Activated naive CD4-positive, alpha-beta T cell treated with anti-CD3 and anti-CD28 coated beads, Interleukin-2, amount 10 ng/mL, durations not matched to agents 7 days and 5 days (primary cell): ENCODE results near the gene FAP.

Experiments used
- CTCF ChIA-PET: fragments of 350-600 bp; sonication (Branson Sonifier 250); formaldehyde crosslinking; loops from one replicate; lab custom pipeline; 2021; ENCODE audit warnings: antibody characterized with exemption; lab: Charles Lee
- DNase-seq: peaks from one replicate; pipeline ENCODE4 v3.0.0-alpha.2; 2020
- H3K27ac Mint-ChIP-seq: one replicate; pipeline ENCODE4 v1.8.0; 2021; ENCODE audit warnings: mild to moderate bottlenecking, moderate library complexity, mixed read lengths
- H3K27me3 Mint-ChIP-seq: one replicate; pipeline ENCODE4 v1.8.0; 2021; ENCODE audit warnings: mild to moderate bottlenecking, mixed read lengths
- H3K36me3 Mint-ChIP-seq: one replicate; pipeline ENCODE4 v1.8.0; 2021; ENCODE audit warnings: mixed read lengths
- H3K4me1 Mint-ChIP-seq: one replicate; pipeline ENCODE4 v1.8.0; 2021; ENCODE audit warnings: mixed read lengths
- H3K4me3 Mint-ChIP-seq: one replicate; pipeline ENCODE4 v1.8.0; 2021; ENCODE audit warnings: mild to moderate bottlenecking, moderate library complexity, mixed read lengths
- H3K9me3 Mint-ChIP-seq: one replicate; pipeline ENCODE4 v1.8.0; 2021; ENCODE audit warnings: mixed read lengths

FAP gene

DNA sequence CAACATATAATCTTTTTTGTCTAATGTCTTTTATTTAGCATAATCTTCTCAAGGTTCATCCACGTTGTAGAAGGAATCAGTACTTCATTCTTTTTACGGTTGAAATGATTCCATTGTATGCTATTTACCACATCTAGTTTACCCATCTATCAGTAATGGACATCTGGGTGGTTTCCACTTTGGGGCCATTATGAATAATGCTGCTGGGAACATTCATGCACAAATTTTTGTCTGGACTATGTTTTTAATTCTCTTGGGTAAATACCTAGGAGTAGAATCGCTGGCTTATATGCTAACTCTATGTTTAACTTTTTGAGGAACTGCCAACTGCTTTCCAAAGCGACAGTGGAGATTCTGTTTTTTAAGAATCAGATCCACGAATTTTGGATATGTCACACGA lies 83.8 kb downstream of the FAP start:
- H3K27me3 Mint-ChIP-seq, result peaks cover 13% of the 10 kb centered on the region
- CTCF ChIA-PET, result interaction anchor here (0.6 kb wide), 1 partner anchor 31 kb away, joined by 3 read pairs; no protein-coding TSS in a partner anchor
- H3K9me3 Mint-ChIP-seq, result no peaks in the 10 kb centered on the region
- H3K4me1 Mint-ChIP-seq, result no peaks in the 10 kb centered on the region
- no peak overlapping the region for H3K4me3 Mint-ChIP-seq
- H3K36me3 Mint-ChIP-seq, result no peaks in the 10 kb centered on the region
- no peak for DNase-seq
- no peak overlapping the region for H3K27ac Mint-ChIP-seq

DNA sequence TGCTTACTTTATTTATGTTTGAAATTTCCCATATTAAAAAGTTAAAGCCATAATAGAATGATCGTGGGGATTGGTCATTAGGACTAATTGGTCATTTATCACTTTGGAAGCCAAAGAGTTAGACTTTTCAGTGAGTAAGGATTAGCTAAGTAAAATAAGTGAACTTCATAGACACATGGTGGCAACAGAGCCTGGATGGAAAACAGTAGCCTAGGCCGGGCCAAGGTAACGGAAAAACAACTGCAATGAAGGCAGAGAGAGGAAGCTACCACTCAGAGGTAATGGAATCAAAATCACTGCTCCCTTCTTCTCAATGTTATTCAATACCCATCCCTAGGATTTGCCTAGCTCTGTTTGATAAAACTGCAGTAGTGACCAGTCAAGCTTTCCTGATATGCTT lies 87.1 kb downstream of the FAP start:
- no peaks in the 10 kb centered on the region for H3K36me3 Mint-ChIP-seq
- H3K4me1 Mint-ChIP-seq, result no peaks in the 10 kb centered on the region
- no peak for DNase-seq
- CTCF ChIA-PET, result interaction anchor here (0.7 to 1.6 kb wide), 7 partner anchors 7 to 569 kb away, joined by 3 to 7 read pairs (median 5); no protein-coding TSS in a partner anchor
- no peak overlapping the region for H3K27ac Mint-ChIP-seq
- no peaks in the 10 kb centered on the region for H3K9me3 Mint-ChIP-seq
- H3K4me3 Mint-ChIP-seq, result no peak overlapping the region
- peaks cover 17% of the 10 kb centered on the region for H3K27me3 Mint-ChIP-seq

DNA sequence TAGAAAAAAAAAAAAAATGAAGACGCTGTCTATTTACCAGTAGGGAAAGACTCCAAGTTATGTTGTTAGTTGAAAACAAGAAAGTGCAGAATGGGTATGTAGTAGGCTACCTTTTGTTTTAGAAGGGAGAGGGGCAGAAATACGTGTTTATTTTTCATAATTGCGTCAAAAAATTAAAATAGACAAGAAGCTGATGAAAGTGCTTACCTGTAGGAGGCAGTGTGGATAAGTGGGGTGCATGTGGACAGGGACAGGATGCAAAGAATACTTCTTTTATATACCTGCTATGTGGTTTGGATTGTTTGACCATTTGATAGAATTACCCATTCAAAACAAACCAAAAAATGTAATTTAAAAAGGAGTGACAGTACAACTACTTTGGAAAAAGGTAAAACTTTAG lies 88.2 kb downstream of the FAP start:
- no peak overlapping the region for H3K27ac Mint-ChIP-seq
- no peak overlapping the region for H3K4me3 Mint-ChIP-seq

DNA sequence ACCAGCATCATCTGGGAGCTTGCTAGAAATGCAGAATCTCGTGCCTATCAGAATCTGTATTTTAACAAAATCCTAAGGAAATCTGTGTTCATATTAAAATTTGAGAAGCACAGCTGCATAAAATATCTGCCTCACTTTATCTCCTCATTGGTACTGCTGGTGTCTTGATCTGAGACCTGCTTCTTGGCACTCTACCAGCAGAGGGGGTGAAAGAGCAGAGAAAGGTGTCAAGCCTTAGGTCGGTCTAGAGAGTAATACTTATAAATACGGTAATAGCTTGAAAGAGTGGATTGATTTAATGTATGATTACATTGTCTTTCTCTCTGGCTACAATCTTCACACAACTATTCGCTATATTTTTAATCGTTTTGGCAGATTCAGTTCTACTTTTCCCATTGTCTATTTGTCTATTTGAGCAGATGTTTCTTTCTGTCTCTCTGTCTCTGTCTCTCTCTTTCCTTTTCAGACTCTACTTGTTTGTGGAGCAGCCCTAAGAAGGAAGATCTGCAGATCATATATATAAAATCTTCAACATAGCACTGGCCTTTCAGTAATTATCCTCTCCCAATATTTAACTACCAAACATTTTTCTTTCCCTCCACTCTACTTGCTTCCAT lies 89.5 kb downstream of the FAP start:
- Mint-ChIP-seq H3K9me3 (no peaks in the 10 kb centered on the region), H3K27ac (no peak overlapping the region), H3K36me3 (no peaks in the 10 kb centered on the region), H3K27me3 (peaks cover 12% of the 10 kb centered on the region), H3K4me3 (no peak overlapping the region), H3K4me1 (no peaks in the 10 kb centered on the region)
- CTCF ChIA-PET, result interaction anchor here (0.7 to 3.2 kb wide), 16 partner anchors 10 to 574 kb away, joined by 3 to 24 read pairs (median 3); no protein-coding TSS in a partner anchor
- peak; percentile 73 for DNase-seq

More for the DNA sequence above, 88.2 kb downstream of the FAP start:
- Mint-ChIP-seq H3K36me3 (no peaks in the 10 kb centered on the region), H3K9me3 (no peaks in the 10 kb centered on the region), H3K27me3 (peaks cover 17% of the 10 kb centered on the region), H3K4me1 (no peaks in the 10 kb centered on the region)
- no peak for DNase-seq
- CTCF ChIA-PET, result interaction anchor here (0.6 to 2.3 kb wide), 11 partner anchors 8 to 568 kb away, joined by 3 to 7 read pairs (median 4); no protein-coding TSS in a partner anchor

DNA sequence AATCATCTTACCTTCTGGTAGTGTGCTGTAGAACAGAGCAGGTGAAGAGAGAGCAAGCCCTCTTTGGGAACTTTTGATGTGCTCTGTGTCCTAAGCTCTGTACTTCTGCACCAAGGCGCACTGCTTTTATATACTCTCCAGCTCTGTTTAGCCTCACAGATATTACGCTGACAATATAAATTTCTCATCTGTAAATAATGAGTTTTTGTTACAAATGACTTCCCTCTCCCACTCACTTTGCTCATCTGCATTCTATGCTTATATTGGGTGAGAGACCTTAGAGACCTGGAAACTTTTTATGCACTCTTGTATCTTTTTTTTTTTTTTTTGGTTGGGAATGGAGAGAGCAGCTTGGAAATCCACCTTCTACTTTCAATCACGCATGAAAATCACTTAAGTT lies 91.1 kb downstream of the FAP start, which contains the start of gene GCG:
GCG (minus strand) TSS at position 101 of the 400 bp plus-strand sequence. CDS start 3,069 bp downstream, outside the sequence.
- no peak for DNase-seq

DNA sequence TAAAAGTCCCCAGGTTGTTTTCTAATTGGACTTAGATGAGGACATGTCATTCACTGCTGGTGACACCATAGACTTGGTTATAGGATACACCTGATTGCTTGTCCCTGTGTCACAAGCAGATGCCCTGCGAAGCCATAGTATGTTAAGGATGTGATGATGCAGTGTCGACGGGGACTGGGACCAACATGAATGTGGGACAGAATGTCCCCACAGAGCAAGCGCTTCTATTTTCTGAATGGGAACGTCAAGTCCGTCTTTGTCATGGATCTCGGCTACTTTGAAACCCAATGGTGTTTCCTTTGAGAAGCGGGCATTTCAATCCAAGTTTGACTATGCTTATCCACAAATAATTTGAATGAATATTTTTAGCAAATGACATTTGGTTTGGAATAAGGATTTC lies 93.3 kb downstream of the FAP start:
- H3K4me3 Mint-ChIP-seq, result no peak overlapping the region
- H3K9me3 Mint-ChIP-seq, result no peaks in the 10 kb centered on the region
- peaks cover 20% of the 10 kb centered on the region for H3K27me3 Mint-ChIP-seq
- H3K4me1 Mint-ChIP-seq, result no peaks in the 10 kb centered on the region
- CTCF ChIA-PET, result interaction anchor here (1.2 kb wide), 1 partner anchor 152 kb away, joined by 4 read pairs; no protein-coding TSS in a partner anchor
- no peak for DNase-seq
- no peak overlapping the region for H3K27ac Mint-ChIP-seq
- no peaks in the 10 kb centered on the region for H3K36me3 Mint-ChIP-seq

More for the DNA sequence above, 91.1 kb downstream of the FAP start, which contains the start of gene GCG:
- no peaks in the 10 kb centered on the region for H3K9me3 Mint-ChIP-seq
- no peak within 1 kb of the TSS for H3K27ac Mint-ChIP-seq
- H3K27me3 Mint-ChIP-seq, result peaks cover 16% of the 10 kb centered on the region
- H3K4me1 Mint-ChIP-seq, result no peaks in the 10 kb centered on the region
- CTCF ChIA-PET, result interaction anchor here (0.9 to 3.2 kb wide), 4 partner anchors 24 to 146 kb away, joined by 3 to 24 read pairs (median 10); no protein-coding TSS in a partner anchor
- no peak within 1 kb of the TSS for H3K4me3 Mint-ChIP-seq
- no peaks in the 10 kb centered on the region for H3K36me3 Mint-ChIP-seq

DNA sequence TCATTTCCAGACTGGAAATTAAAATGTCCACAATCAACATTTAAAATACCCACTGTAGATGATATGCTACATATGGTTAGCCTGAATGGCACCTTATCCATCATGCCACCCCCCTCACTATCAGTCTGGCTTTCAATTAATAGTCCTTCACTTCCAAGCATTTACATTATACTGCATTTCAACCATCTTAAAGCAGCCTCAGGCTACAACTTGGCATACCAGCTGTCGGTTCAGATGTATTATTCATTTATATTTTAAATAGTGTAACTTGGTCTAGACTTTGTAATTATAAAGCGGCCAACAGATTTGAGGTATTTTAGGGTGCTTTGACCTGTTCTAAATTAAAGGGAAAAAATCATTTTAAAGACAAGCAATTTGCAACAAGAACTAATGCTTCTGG lies 93.8 kb downstream of the FAP start:
- Mint-ChIP-seq H3K27me3 (peaks cover 20% of the 10 kb centered on the region), H3K9me3 (no peaks in the 10 kb centered on the region), H3K27ac (no peak overlapping the region), H3K4me1 (no peaks in the 10 kb centered on the region), H3K4me3 (no peak overlapping the region), H3K36me3 (no peaks in the 10 kb centered on the region)
- CTCF ChIA-PET, result interaction anchor here (0.8 to 1.2 kb wide), 3 partner anchors 149 to 563 kb away, joined by 4 read pairs; no protein-coding TSS in a partner anchor
- DNase-seq, result no peak

DNA sequence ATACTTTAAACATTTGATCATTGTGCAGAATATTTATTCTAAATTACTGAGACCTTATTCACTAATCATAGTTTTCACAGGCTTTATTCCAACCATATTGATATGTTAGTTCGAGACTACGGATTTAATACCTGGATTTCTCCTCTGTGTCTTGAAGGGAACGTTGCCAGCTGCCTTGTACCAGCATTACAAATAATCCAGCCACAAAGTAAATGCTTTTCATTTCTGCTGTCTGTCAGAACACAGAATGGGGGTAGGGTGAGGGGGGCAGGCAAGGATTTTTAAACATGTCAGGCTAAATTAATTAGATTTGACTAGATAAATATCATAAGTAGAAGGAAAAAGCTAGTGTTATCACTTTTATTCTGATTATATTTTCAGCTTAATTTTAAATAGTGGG lies 94.3 kb downstream of the FAP start:
- Mint-ChIP-seq H3K36me3 (no peaks in the 10 kb centered on the region), H3K27me3 (peaks cover 20% of the 10 kb centered on the region), H3K4me1 (no peaks in the 10 kb centered on the region), H3K27ac (no peak overlapping the region), H3K4me3 (no peak overlapping the region), H3K9me3 (no peaks in the 10 kb centered on the region)
- DNase-seq, result no peak
- CTCF ChIA-PET, result interaction anchor here (0.8 to 1.3 kb wide), 4 partner anchors 23 to 562 kb away, joined by 3 to 4 read pairs (median 4); no protein-coding TSS in a partner anchor

DNA sequence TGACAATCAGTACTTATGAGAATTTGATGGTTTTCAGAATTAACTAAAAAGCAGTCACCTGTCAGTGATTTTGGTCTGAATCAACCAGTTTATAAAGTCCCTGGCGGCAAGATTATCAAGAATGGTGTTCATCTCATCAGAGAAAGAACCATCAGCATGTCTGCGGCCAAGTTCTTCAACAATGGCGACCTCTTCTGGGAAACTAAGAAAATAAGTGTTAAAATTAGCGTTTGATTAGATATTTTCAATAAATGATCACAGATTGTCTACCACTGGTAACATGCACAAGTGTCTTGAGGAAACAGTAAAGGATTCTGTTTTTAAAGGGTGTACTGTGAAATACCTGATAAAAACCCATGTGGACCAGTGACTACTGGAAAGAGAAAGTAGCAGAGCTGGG lies 99.3 kb downstream of the FAP start:
- Mint-ChIP-seq H3K9me3 (no peaks in the 10 kb centered on the region), H3K4me1 (no peaks in the 10 kb centered on the region), H3K27ac (no peak overlapping the region), H3K4me3 (no peak overlapping the region), H3K27me3 (peaks cover 28% of the 10 kb centered on the region), H3K36me3 (no peaks in the 10 kb centered on the region)
- DNase-seq, result no peak
- CTCF ChIA-PET, result interaction anchor here (1.0 to 1.9 kb wide), 3 partner anchors 9 to 19 kb away, joined by 3 to 6 read pairs (median 3); no protein-coding TSS in a partner anchor

DNA sequence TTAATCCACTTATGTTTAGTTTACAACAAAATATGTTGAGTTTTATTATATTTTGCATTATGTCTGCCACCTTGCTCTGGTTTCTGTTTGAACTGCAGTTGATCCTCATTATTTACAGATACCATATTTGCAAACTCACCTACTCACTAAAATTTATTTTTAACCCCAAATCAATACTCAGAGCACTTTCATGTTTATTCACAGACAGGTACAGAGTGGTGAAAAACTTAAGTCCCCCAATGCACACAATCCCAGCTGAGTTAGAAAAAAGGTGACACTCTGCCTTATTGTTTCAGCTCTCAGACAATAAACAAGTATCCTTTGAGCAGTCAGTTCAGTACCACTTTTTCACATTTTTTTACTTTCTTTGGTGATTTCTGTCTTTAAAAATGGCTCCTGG lies 104.9 kb downstream of the FAP start:
- Mint-ChIP-seq H3K27me3 (peaks cover 22% of the 10 kb centered on the region), H3K4me1 (no peaks in the 10 kb centered on the region), H3K4me3 (no peak overlapping the region), H3K27ac (no peak overlapping the region), H3K9me3 (no peaks in the 10 kb centered on the region), H3K36me3 (no peaks in the 10 kb centered on the region)
- DNase-seq, result no peak
- CTCF ChIA-PET, result interaction anchor here (1.0 kb wide), 1 partner anchor 83 kb away, joined by 3 read pairs; no protein-coding TSS in a partner anchor

DNA sequence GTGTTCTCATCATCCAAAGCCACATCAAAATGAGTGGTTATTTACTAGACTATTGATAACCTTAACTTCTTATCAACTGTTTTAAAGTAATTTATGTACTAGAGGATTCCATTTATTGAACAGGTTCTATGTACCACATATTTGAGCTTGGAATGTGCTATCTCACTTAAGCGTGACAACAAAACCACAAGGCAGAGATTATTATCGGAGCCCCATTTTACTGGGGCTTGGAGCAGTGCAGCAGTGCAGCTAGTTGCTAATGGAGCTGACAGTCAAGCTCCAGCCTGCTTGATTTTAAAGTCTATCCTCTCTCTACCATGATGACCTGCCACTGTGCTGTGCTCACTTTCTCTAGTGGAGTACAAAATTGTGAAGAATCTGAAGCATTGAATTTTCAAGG lies 115.8 kb downstream of the FAP start:
- Mint-ChIP-seq H3K4me1 (peaks cover 18% of the 10 kb centered on the region), H3K36me3 (no peaks in the 10 kb centered on the region), H3K27ac (no peak overlapping the region), H3K4me3 (no peak overlapping the region), H3K9me3 (peaks cover 2% of the 10 kb centered on the region), H3K27me3 (peaks cover 5% of the 10 kb centered on the region)
- CTCF ChIA-PET, result interaction anchor here (0.6 to 5.0 kb wide), 6 partner anchors 28 to 853 kb away, joined by 3 to 54 read pairs (median 5); no protein-coding TSS in a partner anchor
- no peak for DNase-seq

DNA sequence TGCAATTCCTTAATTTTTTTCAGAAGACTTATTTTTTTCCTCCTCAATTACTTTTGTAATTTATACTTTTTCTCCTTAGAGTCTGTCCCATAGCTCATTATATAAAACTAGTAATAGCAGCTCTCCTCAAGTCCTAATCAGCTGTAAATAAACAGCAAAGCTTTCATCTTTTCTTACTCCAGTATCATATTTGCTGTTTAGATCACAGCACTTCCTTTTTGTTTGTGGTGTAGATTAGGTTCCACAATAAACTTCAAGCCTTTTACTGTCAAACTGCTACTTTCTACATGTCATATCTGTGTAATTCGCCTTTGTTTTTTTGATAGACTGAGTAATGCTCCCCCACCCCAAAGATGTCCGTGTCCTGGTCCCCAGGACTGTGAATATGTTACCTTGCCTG lies 116.7 kb downstream of the FAP start:
- Mint-ChIP-seq H3K27me3 (peaks cover 5% of the 10 kb centered on the region), H3K4me3 (no peak overlapping the region), H3K9me3 (peaks cover 2% of the 10 kb centered on the region), H3K36me3 (no peaks in the 10 kb centered on the region), H3K4me1 (peaks cover 18% of the 10 kb centered on the region), H3K27ac (peak overlapping the region; percentile 38)
- DNase-seq, result no peak
- CTCF ChIA-PET, result interaction anchor here (0.8 to 5.0 kb wide), 10 partner anchors 22 to 853 kb away, joined by 3 to 54 read pairs (median 4); no protein-coding TSS in a partner anchor

DNA sequence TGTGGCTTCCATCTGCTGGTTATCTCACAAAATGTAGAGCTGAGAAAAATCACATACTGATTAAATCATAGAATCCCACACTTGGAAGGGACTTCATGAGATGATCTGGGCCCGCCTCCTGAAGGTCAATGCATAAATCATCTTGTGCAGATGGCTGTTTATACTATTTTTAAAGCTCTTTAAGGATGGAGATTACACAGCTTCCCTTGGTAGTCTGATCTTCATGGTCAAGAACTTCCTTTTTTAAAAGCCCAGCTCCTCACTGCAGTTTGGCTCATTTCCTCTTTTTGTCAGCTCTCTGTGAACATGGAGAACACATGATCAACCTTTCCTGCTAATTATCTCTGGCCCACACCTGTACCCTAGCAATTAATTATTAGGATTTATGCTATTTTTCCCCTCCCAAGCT lies 117.1 kb downstream of the FAP start:
- Mint-ChIP-seq H3K27me3 (peaks cover 5% of the 10 kb centered on the region), H3K4me1 (peaks cover 18% of the 10 kb centered on the region), H3K27ac (peak overlapping the region; percentile 38), H3K4me3 (no peak overlapping the region), H3K9me3 (peaks cover 2% of the 10 kb centered on the region), H3K36me3 (no peaks in the 10 kb centered on the region)
- CTCF ChIA-PET, result interaction anchor here (0.8 to 5.0 kb wide), 12 partner anchors 22 to 852 kb away, joined by 3 to 54 read pairs (median 4); no protein-coding TSS in a partner anchor
- no peak for DNase-seq

DNA sequence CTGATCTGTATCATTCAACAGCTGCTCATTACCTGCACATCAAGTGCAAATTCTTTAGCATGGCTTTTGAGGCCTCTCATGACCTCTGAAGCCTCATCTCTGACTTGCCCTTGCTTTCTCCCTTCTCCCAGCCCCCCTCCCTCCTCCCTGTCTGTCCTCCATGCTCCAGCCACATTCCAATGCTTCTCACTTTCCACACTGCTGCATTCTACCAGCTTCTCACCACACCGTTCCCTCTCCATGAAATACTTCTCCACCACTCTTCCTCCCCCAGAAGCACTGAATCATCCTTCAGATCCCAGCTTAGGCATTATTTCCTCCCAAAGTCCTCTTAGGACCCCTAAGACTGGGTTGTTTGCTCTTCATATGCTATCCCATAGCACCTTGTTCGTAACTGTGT lies 118.1 kb downstream of the FAP start:
- H3K4me3 Mint-ChIP-seq, result no peak overlapping the region
- H3K27ac Mint-ChIP-seq, result no peak overlapping the region
- H3K4me1 Mint-ChIP-seq, result peaks cover 18% of the 10 kb centered on the region
- CTCF ChIA-PET, result interaction anchor here (0.6 to 5.0 kb wide), 19 partner anchors 17 to 851 kb away, joined by 3 to 54 read pairs (median 4); no protein-coding TSS in a partner anchor
- DNase-seq, result no peak
- no peaks in the 10 kb centered on the region for H3K9me3 Mint-ChIP-seq
- H3K36me3 Mint-ChIP-seq, result no peaks in the 10 kb centered on the region
- peaks cover under 1% of the 10 kb centered on the region for H3K27me3 Mint-ChIP-seq
